ENCODE data around the gene RMND5B. TPM values are rescaled to one million over a fixed set of nuclear protein-coding genes. Genes with fewer than 3 reads are reported as not detected.

RMND5B gene
- total RNA-seq, 1 donor from 2014 or later = 20.8 TPM

DNA sequence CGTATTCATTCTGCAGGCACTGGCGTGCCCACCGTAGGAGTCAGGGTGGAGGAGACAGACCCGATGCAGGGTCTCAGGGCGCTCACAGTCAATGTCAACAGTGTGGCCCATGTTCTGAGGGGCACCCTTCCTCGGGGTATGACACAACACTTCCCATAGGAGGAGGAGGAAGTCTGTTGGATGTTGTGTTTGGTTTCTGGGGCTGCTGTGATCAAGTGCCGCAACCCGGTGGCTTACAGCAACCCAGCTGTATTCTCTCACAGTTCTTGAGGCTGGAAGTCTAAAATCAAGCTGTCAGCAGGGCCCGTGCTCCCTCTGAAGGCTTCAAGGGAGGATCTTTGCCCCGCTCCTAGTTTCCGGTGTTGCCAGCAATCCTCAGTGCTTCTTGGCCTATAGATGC lies 67.9 kb downstream of the RMND5B start:
- DNase-seq (ENCODE audit: low spot score in 2 of 2) = no peak
- no peak for FAIRE-seq

- DNase-seq (ENCODE audit: low spot score in 2 of 2) = no peak
- FAIRE-seq = no peak
Observed at GRCh38 chr5:178199581-178200434, 69.0 kb downstream of the RMND5B start.

Other genes starting within 250 kb of the RMND5B start
- gene PROP1, start 134.8 kb upstream of the RMND5B start, total RNA-seq = not detected
- gene N4BP3, start 17.5 kb upstream of the RMND5B start, total RNA-seq = 4.1 TPM
- 75.8 TPM for gene NHP2, start 22.9 kb downstream of the RMND5B start, total RNA-seq
- gene GMCL2, start 56.4 kb downstream of the RMND5B start, total RNA-seq = not detected
- gene HNRNPAB, start 73.5 kb downstream of the RMND5B start, total RNA-seq = 49.7 TPM
- gene PHYKPL, start 101.8 kb downstream of the RMND5B start, total RNA-seq = 9.0 TPM